Measurements from ENCODE around the gene CFAP47.

GRCh38 chrX:36218801-36219200 is 299.3 kb downstream of the CFAP47 start:
- no peak for TF ChIP-seq GTF2F1 (IDR thresholded peaks at IDR 0.05; ENCODE audit: borderline replicate concordance, low read depth, low read length)
- no peak for TF ChIP-seq CTCF (IDR thresholded peaks at IDR 0.05; ENCODE audit: control extremely low read depth in 1 of 3, insufficient read depth in 1 of 3, low read depth in 1 of 3, low read length in 3 of 3)
- TF ChIP-seq USF2 (IDR thresholded peaks at IDR 0.05; ENCODE audit: low read length): no peak
- no peak for TF ChIP-seq POLR2A (IDR thresholded peaks at IDR 0.05; ENCODE audit: control extremely low read depth in 1 of 2, low read depth in 2 of 2, low read length in 2 of 2)
- TF ChIP-seq EP300 (IDR thresholded peaks at IDR 0.05; ENCODE audit: borderline replicate concordance in 1 of 2, low read depth in 2 of 2, low read length in 2 of 2): no peak
- no peak for TF ChIP-seq JUND (IDR thresholded peaks at IDR 0.05; ENCODE audit: low read length)

Measured in H1 (cell line).